ENCODE data around the gene ARHGEF16. TPM values are rescaled to one million over a fixed set of nuclear protein-coding genes. Genes with fewer than 3 reads are reported as not detected.
A peak's percentile ranks its signal among the peaks of the same experiment; 100 is the strongest.

ARHGEF16 gene
- total RNA-seq, 1 donor from 2014 or later, result 0.89 TPM

DNA sequence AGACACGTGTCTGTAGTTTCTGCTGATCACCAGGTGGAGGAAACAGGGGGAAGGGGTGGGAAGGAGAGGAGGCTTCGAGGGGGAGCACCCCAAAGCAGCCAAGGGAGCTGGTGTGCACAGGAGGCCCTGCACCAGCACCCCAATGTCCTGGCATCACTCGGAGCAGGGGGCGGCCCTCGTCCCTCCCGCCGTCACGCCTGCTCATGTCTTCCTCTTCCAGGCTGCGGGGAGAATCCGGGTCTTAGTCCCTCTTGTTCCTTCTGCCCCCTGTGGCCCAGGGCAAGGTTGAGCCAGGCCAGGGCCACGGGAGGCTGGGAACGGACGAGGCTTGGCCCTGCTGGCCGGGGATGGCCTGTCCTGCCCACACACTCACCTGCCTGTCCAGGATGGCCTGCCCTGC is 21.4 kb upstream of the ARHGEF16 start:
- ATAC-seq (ENCODE audit: poor library complexity) (no peak), DNase-seq (peak; percentile 16)
- intact Hi-C loops (cut with DNase I), result no loop called here

GRCh38 chr1:3433596-3434320 is 20.7 kb upstream of the ARHGEF16 start:
- intact Hi-C loops (cut with DNase I), result no loop called here
- peak; percentile 22 for DNase-seq
- no peak for ATAC-seq (ENCODE audit: poor library complexity)

DNA sequence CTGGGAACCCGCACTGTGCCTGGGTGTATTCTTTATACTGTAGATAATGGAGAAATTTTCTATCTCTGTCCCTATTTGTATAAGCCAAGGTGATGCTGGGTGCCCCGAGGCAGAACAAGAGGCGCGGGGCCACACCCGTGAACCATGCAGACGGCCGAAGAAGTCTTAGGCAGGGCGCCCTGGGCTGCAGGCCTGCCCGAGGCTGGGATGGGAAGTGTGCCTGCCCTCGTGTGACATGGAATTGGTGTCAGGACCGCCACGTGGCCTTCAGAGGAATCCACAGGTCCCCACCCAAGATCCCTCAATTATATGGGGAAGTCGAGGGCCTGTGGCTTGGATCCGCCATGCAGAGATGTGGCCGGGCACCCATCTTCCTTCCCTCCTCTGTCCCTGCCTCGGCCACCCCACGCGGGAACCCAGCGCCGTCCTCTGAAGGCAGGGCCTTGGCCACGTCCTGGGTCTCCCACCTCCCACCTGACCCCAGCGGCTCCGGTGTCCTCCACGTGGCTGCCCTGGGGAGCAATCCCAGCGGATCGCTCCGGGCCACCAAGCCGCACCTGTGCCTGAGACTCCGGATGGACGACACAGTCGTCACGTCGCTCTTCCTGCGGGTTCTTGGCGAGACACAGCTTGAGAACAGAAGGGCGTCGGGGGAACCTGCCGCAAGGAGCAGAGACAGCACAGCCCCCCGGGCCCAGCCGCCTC is 19.9 kb upstream of the ARHGEF16 start:
- intact Hi-C loops (cut with DNase I), result no loop called here
- DNase-seq (peak; percentile 30), ATAC-seq (ENCODE audit: poor library complexity) (no peak)

- DNase-seq (peak; percentile 27), ATAC-seq (ENCODE audit: poor library complexity) (no peak)
- intact Hi-C loops (cut with DNase I), result no loop called here
Observed at GRCh38 chr1:3435666-3436065, 18.8 kb upstream of the ARHGEF16 start.

- ATAC-seq (ENCODE audit: poor library complexity) (no peak), DNase-seq (peak; percentile 17)
Observed at GRCh38 chr1:3436451-3436850, 18.0 kb upstream of the ARHGEF16 start.

GRCh38 chr1:3436901-3437300 is 17.6 kb upstream of the ARHGEF16 start:
- peak; percentile 17 for DNase-seq
- ATAC-seq (ENCODE audit: poor library complexity), result no peak
- intact Hi-C loops (cut with DNase I), result no loop called here

More at GRCh38 chr1:3436451-3436850, 18.0 kb upstream of the ARHGEF16 start:
- intact Hi-C loops (cut with DNase I), result no loop called here

GRCh38 chr1:3438661-3439180 is 15.7 kb upstream of the ARHGEF16 start:
- peak; percentile 19 for DNase-seq
- intact Hi-C loops (cut with DNase I), result no loop called here
- ATAC-seq (ENCODE audit: poor library complexity), result no peak

DNA sequence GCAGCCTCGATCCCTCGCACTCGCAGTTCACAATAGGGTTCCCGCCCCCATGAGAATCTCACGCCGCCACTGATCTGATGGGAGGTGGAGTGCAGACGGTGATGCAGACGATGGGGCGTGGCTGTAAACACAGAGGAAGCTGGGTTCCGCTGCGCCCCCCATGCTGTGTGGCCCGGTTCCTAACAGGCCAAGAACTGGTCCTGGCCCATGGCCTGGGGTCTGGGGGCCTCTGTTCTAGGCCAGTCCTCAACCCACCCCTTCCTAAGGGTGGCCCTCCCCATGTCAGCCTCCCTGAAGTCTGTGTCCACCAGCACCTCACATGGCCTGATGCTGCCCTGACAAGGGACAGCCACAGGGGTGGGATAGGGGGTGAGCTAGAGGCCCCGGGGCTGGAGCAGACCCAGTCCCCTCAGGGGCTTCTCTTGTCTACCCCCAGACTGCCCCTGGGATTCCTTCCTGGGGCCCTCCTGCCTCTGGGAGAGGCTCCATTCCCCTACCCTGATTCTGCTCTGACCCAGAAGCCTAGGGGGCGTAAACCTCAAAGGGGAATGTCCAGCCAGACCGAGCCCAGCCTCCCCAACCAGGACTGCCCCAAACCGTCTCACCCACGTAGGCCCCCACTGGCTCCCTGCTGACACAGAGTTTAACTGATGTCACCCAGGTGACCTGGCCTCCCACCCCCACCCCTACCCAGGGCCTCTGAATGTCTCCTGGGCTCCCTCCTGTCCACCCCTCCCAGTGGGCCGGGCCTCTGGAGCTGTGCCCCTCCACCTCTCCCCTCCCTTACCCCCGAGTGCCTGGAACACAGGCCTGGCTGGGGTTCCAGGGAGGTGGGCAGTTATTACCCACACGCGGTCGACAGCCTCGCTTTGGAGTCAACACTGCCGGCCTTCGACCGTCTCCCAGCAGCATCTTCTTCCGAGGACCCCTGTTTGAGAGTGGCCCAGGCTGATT is 14.8 kb upstream of the ARHGEF16 start:
- DNase-seq (peak; percentile 17), ATAC-seq (ENCODE audit: poor library complexity) (no peak)
- intact Hi-C loops (cut with DNase I), result no loop called here

DNA sequence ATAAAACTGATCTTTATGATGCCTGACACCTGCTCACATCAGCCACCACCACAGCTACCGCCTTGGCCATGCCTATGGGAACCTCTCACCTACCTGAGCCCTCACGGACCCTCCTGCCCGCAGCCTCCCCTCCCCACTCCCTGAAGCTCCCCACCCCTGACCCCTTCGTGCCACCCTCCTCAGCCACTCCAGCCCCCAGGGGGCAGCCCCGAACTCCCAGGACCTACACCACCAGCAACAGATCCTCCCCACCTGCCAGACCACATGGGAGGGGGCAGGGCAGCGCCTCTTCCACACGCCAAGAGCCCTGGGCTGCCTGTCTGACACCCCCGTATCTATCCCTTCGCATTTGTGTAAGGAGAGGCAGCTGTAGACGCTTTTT is 14.2 kb upstream of the ARHGEF16 start:
- DNase-seq (peak; percentile 17), ATAC-seq (ENCODE audit: poor library complexity) (no peak)
- intact Hi-C loops (cut with DNase I), result no loop called here

DNA sequence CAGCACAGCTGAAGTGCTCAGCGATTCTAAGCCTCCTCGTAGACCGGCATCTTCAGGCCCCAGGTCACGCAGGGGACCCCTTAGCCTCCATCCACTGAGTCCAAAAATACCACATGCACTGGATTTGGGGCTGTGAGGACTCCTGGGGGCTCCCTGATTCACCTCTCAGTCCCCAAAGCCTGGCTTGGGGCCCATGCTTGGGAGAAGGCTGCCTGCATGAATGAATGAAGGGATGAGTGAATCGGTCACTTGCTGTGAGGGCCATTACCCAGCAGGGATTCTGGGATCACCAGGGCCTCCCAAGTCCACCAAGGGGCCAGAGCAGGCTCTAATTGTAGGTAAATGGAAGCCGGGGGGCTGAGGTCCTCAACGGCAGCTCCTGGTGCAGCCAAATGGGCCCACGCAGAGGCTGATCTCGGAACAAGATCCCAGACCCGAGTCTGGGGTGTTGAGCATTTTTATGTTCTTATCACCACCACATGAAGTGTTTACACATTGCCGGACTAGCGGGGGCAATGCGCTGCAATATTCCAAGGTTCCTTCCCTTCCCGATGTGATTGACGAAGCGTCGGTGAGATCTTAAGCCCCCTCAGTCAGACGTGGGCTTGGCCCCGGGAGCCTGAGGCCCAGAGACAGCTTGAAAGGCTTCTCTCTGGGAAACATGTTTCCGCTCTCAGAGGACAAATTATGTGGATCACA is 13.6 kb upstream of the ARHGEF16 start:
- ATAC-seq (ENCODE audit: poor library complexity), result no peak
- peak; percentile 25 for DNase-seq
- intact Hi-C loops (cut with DNase I), result no loop called here

- no peak for ATAC-seq (ENCODE audit: poor library complexity)
- intact Hi-C loops (cut with DNase I), result no loop called here
- DNase-seq, result no peak
Observed at GRCh38 chr1:3441410-3441847, 13.0 kb upstream of the ARHGEF16 start.

GRCh38 chr1:3441880-3442279 is 12.6 kb upstream of the ARHGEF16 start:
- ATAC-seq (ENCODE audit: poor library complexity) (no peak), DNase-seq (peak; percentile 29)
- intact Hi-C loops (cut with DNase I), result no loop called here

- ATAC-seq (ENCODE audit: poor library complexity), result no peak
- peak; percentile 11 for DNase-seq
- intact Hi-C loops (cut with DNase I), result no loop called here
Observed at GRCh38 chr1:3442331-3442730, 12.1 kb upstream of the ARHGEF16 start.

- DNase-seq (peak; percentile 30), ATAC-seq (ENCODE audit: poor library complexity) (no peak)
- intact Hi-C loops (cut with DNase I), result no loop called here
Observed at GRCh38 chr1:3442901-3443300, 11.6 kb upstream of the ARHGEF16 start.

- ATAC-seq (ENCODE audit: poor library complexity), result no peak
- intact Hi-C loops (cut with DNase I), result no loop called here
- DNase-seq, result no peak
Observed at GRCh38 chr1:3443807-3444206, 10.7 kb upstream of the ARHGEF16 start.

- intact Hi-C loops (cut with DNase I), result no loop called here
- DNase-seq, result peak; percentile 6
- ATAC-seq (ENCODE audit: poor library complexity), result no peak
Observed at GRCh38 chr1:3444298-3444697, 10.2 kb upstream of the ARHGEF16 start.

DNA sequence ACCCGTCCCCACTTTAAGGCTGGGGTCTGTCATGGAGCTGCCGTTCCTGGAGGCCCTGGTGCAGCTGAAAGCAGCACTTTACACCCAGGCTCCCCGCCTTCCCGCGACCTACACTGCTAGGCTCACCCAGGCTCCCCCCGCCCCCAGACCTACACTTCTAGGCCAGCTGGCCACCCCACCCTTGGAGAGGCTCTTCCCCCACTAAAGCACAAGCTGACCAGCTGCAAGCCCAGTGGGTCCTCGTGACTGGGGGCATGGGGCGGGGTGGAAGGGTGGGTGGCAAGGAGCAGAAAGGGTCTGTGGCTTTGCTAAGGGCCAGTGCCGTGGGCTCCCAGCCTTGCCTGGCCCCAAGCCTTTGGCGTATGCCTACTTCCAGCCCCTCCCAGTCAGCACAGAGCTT is 9.7 kb upstream of the ARHGEF16 start:
- DNase-seq (peak; percentile 9), ATAC-seq (ENCODE audit: poor library complexity) (no peak)
- intact Hi-C loops (cut with DNase I), result no loop called here

DNA sequence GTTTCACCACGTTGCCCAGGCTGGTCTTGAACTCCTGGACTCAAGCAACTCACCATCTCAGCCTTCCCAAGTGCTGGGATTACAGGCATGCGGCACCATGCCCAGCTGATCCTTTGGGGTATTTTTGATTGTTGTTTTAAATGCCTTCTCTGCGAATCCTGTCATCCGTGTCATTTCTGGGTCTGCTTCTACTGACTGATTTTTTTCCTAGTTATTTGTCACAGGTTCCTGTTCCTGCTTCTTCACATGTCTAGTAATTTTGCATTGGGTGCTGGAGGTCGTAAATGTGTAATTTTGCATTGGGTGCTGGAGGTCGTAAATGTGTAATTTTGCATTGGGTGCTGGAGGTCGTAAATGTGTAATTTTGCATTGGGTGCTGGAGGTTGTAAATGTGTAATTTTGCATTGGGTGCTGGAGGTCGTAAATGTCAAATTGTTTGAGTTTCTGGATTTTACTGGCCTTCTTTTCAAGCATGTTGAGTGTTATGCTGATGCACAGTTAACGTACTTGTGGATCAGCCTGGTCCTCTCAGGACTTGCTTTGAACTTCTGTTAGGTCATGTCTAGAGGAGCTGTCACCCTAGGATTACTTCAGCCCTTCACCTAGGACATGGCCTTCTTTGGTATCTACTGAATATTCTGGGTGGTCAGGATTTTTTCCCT is 4.1 kb upstream of the ARHGEF16 start:
- no peak for ATAC-seq (ENCODE audit: poor library complexity)
- intact Hi-C loops (cut with DNase I), result no loop called here
- no peak for DNase-seq

Data from Right ventricle myocardium superior (tissue), 1 donor.